SHP77 treated with DMSO at 0.1 percent for 48 hours (cell line): ENCODE results near the gene PI4KB.
A peak's percentile ranks its signal among the peaks of the same experiment; 100 is the strongest.
"Not testable (repeated sequence)": the region's sequence is repeated elsewhere in the genome, so short reads cannot be mapped to it uniquely, and the experiment has no call there.

Source experiments
- DNase-seq: peaks from one replicate; lab custom pipeline; 2025; lab: John Stamatoyannopoulos, UW

The PI4KB gene

DNA sequence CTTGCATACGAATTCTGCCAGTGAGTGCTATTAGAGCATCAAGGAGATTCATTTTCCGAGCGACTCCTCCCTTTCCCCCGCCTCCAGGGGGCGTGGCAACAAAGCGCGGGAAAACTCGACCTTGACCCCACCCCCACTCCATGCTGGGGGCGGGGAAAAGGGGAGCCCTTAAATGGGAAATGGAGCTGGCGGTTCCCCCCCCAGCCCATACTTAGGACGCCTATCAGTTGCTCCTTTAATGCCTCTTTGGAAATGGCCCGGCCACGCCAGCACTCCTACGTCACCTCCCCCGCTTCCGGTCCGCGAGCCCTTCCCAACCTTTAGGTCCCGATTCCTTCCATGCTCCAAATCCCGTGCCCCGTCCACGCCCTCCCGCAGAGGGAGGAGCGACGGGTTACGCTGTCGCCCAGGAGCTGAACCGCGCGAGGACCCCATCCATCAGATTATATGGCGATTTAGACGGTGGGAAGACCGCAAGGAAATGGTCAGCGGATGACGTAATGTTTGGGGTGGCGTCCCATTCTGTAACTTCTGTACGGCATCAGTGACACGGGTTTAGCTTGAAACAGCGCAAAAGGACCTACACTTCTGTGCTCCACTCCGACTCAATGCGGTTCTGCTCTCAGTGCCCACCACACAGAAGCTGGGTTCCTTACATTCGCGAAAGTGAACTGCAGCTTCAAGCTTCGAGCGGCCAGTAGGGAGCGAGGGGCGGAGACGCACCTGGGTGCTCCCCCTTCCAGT, 45.8 kb downstream of the PI4KB start:
- DNase-seq = peak; percentile 100

DNA sequence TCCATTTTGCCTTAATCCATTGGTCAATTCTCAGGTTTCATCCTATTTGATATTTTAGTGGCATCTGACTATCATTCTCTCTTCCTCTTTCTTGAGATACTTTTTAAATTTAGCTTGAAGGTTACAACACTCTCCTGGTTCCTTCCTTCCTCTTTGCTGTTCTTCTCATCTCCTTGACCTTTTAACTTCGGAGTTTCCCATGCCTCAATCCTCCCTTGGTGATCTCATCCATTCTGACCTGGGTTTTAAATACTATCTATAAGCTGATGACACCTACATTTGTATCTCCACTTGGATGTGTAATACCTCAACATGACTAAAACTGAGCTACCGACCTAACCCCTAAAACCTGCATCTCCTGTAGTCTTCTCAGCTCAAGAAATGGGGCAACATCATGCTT, 50.0 kb downstream of the PI4KB start:
- DNase-seq = no peak

DNA sequence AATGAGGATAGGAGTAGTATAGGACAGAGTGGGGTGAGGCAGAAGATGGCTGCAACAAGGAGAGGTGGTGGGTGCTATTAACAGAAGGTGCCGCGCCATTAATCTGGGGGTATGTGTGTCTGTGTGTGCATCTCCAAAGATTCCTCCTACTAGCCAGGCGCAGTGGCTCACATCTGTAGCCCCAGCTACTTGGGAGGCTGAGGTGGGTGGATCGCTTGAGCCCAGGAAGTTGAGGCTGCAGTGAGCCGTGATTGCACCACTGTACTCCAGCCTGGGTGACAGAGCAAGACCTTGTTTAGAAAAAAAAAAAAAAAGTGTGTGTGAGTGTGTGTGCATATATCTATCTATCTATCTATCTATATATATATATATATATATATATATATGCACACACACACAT, 51.9 kb downstream of the PI4KB start:
- DNase-seq = not testable (repeated sequence)

DNA sequence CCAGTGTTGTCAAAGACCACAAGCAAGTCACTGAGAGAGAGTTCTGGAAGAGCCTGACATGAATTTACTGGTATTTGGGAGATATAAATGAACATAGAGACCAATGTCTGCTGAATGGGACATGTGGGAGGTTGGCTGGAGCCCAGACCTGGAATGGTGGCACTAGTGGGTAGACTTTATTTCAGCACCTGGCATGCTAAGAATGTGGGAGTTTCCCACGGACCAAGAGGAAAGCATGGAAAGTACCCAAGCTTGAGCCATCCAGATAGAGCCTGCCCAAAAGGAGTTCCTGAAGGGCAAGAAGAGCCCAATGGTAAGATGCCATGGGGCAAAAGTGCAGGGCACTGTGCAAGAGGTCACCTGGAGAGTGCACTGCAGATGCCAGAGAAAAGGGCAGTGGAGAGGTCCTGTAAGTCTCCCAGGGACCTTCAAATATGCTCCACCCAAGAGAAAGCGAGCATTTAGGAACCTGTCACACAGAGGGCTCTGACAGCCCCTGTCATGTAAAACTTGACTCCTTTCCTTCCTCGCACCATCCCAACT, 53.2 kb downstream of the PI4KB start:
- no peak for DNase-seq

DNA sequence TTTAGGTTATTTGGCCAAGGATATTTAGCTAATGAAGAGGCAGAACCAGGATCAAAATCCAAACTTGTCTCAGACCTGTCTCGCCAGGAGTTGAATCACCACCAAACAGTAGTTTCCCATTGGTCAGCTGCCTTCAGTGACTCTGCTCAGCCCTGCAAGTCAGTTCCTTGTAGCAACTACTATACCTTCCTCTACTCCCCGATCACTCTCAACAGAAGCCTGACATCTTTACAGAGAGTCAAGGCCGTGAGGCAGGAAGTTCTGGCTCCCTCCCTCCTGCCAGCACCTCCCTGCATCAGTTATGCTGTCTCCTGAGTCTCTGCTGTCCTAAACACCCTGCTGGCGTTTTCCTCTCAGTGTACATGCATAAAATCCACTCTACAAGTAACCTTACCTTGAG, 59.5 kb downstream of the PI4KB start:
- DNase-seq = no peak

DNA sequence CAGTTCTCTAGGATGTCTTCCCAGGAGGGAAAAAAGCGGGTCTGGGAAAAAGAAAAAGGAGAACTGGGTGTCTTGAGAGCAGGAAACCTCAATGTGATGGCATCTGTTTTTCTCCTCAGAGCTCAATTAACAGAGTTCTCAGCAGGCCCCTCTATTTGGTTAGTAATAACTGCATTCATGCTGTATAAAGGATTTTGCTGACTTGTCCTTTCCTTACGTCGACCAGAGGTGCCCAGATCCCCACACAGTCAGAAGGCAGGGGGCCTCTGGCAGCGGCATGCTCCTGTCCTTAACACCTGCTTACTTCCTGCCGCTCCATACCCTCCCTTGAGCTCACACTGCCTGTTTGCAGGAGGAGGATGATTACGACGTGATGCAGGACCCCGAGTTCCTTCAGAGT, 60.4 kb downstream of the PI4KB start:
- DNase-seq = no peak

DNA sequence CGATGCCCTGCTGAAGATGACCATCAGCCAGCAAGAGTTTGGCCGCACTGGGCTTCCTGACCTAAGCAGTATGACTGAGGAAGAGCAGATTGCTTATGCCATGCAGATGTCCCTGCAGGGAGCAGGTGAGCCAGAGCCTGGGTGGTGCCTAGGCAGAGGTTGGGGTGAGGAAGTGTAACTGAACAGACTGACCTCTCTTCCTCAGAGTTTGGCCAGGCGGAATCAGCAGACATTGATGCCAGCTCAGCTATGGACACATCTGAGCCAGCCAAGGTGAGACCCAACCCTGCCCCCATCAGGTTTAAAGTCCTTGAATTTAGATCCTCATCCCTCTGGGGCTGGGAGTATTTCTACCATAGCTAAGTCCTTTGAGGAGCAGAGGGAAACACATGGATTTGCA, 60.9 kb downstream of the PI4KB start:
- DNase-seq = no peak

DNA sequence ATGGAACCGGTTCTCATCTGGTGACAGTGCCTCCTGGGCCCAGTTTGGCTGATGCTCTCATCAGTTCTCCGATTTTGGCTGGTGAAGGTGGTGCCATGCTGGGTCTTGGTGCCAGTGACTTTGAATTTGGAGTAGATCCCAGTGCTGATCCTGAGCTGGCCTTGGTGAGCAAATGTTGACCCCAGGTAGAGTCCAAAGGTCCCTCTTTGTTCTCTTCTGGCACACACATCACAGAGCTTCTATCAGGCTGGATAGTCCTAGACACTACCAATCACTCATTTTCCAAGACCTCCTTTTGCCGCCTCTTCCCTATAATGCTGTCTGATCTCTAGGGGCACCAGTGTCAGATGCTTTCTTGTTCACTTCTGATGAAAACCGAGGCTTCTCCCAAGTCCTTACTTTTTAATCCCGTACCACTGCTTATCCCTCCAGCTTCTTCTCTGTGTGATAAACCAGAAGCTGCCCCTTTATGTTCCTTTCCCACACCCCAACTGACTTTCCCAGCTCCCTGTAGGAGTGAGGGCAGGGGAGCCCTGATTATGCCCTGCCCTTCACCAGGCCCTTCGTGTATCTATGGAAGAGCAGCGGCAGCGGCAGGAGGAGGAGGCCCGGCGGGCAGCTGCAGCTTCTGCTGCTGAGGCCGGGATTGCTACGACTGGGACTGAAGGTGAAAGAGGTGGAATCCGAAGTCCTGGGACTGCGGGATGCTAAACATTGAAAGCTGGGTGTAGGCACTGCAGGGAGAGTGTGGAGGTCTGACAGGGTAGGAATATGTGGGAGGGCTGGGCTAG, 61.6 kb downstream of the PI4KB start:
- DNase-seq = no peak

DNA sequence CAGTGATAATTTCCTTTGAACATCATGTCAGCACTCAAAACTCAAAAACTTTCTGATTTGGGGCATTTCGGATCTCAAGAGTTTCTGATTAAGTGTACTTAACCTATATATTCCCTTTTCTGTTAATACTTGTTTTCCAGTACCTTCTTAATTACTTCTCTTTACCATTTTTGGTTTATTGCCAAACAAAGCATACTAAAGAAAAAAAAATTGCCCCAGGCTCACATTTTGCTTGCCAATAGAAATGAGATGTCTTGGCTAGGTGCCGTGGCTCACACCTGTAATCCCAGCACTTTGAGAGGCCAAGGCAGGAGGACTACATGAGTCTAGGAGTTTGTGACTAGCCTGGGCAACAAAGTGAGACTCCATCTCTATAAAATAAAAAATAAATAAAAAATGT, 67.9 kb downstream of the PI4KB start:
- DNase-seq = no peak

DNA sequence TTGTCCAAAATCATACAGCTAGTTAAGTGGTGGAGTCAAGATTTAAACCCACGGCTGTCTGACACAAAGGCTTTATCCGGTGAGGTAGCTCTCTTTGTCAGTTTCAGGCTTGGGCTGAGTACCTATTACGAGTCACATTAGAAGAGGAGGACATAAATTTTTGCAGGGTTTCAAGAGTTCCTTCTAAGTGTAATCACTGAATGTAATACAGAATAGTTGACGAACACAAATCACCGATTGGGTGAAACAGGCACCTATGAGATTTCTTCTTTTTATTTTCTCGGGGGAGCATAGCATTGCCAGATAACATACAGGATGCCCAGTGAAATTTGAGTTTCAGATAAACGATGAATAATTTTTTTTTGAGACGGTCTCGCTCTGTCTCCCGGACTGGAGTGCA, 71.8 kb downstream of the PI4KB start:
- no peak for DNase-seq

DNA sequence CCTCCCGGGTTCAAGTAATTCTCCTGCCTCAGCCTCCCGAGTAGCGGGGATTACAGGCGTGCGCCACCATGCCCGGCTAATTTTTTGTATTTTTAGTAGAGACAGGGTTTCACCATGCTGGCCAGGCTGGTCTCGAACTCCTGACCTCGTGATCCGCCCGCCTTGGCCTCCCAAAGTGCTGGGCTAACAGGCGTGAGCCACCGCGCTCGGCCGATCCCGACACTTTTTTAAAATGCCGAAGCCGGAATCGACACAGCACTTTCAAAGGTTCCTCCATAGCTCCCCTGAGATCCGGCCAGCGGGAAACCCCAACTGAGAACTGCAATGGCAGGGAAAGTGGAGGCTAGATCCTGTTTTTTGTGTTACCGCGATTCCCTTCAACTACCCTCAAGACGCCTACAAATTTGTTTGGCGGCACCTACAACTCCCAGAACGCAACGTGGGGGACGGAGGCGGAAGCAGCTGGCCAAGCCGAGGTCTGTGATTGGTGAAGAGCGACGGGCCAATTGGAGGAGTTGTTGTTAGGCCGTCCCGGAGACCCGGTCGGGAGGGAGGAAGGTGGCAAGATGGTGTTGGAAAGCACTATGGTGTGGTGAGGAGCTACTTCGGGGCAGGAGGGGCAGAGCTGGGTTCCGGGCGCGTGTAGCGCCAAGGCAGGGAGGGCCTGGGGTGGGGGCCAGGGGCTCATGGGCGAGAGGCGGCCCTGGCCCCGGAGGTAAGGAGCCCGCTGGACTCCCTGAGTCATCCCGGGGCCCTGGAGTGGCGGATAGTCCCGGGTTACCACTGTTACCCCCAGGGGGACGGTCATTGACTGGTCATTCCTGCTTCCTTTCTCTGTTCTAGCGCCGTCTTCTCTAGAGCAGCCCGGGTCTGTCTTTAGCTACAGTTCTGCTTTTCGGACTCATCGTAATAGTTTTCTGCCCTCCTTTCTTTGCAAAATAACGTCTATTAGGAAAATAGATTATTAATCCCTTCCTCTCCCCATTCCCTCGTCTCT, 72.7 kb downstream of the PI4KB start, which contains the start of gene PSMD4:
PSMD4 (plus strand) TSS at position 518 of the 997 bp plus-strand sequence; CDS start at position 567, 49 bp downstream.
- peak; percentile 100 for DNase-seq

DNA sequence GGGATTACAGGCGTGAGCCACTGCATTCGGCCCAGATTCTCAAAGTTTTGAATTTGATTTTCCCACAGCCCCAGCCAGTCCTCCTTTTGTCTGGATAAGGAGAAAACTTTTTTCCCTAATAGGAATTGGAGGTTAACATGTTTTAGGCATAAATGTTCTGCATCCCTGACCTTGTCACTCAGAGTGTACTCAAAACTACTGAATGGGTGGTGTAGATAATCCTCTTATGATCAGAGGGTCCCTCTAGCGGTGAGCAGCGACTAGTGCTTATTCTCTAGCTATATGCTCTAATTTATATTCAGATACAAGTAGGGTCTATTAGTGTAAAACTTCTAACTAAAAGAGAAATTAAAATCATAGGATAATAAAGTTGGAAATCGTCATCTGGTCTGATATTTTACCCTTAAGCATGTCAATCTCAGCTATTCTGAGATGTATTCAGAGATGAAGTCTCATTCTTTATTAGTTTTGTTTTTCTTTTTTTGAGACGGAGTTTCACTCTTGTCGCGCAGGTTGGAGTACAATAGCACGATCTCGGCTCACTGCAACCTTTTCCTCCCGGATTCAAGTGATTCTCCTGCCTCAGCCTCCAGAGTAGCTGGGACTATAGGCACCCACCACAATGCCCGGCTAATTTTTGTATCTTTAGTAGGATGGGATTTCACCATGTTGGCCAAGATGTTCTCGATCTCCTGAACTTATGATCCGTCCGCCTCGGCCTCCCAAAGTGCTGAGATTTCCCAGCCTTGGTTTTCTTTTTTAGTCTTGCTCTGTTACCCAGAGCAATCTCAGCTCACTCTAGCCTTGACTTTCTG, 75.4 kb downstream of the PI4KB start:
- peak; percentile 84 for DNase-seq

DNA sequence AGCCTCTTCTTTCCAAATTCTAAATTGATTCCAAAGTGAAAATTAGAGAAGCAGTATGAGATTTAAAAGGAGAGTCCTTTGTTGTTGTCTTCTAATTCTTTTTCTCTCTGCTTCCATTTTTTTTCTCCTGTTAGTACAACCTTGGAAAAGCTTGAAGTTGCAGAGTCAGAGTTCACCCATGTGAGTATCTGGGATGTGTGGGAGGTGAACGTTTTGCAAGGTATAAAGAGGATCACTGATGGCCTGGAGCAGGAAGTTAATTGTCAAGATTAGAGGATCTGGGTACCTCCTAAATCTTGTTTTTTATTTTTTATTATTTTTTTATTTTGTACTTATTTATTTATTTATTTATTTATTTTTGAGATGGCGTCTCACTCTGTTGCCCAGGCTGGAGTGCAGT, 80.4 kb downstream of the PI4KB start:
- DNase-seq = no peak

DNA sequence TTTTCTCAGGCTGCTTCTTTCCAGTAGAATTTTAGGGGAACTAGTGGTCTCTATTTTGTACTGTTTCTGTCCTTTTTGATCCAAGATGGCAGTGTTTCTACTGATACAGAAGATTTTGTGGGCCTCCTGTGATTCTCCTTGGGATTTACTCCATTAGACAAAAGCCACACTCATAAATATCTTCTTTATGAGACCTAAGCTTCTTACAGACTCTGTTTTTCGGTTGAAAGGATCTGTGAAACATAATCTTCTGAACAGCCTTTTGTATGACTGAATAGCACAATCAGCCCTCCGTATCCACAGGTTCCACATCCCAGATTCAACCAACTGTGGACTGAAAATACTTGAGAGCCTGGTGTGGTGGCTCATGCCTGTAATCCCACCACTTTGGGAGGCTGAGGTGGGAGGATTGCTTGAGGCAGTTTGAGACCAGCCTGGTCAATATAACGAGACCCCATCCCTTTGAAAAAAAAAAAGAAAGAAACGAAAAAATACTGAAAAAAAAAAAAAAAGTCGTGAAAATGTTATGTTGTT, 83.5 kb downstream of the PI4KB start:
- DNase-seq = no peak

DNA sequence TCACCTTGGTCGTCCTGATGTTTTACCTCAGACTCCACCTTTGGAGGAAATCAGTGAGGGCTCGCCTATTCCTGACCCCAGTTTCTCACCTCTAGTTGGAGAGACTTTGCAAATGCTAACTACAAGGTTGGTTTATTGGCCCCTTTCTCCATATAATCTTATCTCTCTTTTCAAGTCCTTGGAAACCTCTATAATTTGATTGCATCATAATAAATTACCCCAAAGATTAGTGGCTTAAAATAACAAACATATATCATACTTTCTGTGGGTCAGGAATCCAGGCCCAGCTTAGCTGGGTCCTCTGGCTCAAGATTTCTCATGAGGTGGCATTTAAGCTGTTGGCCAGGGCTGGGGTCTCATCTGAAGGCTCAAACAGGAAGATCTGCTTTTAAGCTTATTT, 84.8 kb downstream of the PI4KB start:
- DNase-seq = no peak
